GM12801 (cell line): ENCODE results near the gene JADE3.

Experiments
- CTCF ChIP-seq: IDR thresholded peaks from one replicate; pipeline ENCODE4 v1.5.1; 2011; ENCODE audit warnings: control low read depth; ENCODE audit not compliant: insufficient read length; ENCODE audit errors: extremely low read depth

The JADE3 gene

GRCh38 chrX:47026198-47026597, 114.0 kb downstream of the JADE3 start:
- no peak for TF ChIP-seq CTCF

- no peak for TF ChIP-seq CTCF
These were observed 118.1 kb downstream of the JADE3 start for GRCh38 chrX:47030339-47030738.

GRCh38 chrX:47047989-47048388, 135.8 kb downstream of the JADE3 start:
- TF ChIP-seq CTCF: no peak

- TF ChIP-seq CTCF: no peak
These were observed 147.1 kb downstream of the JADE3 start for GRCh38 chrX:47059142-47059874.

GRCh38 chrX:47060708-47061107, 148.5 kb downstream of the JADE3 start:
- TF ChIP-seq CTCF: no peak

GRCh38 chrX:47061238-47061919, 149.2 kb downstream of the JADE3 start:
- no peak for TF ChIP-seq CTCF

GRCh38 chrX:47063179-47063578, 151.0 kb downstream of the JADE3 start:
- no peak for TF ChIP-seq CTCF
